Heart right ventricle (tissue), 16 donors: Measurements from ENCODE around the gene SMTNL1. TPM values are rescaled to one million over a fixed set of nuclear protein-coding genes. Genes with fewer than 3 reads are reported as not detected.

Source experiments
- ATAC-seq, 8 donors: fragments of 200-7000 bp; cut with Tn5 transposase; one replicate each; pipeline ENCODE4 v1.9.1; 2020; ENCODE audit warnings: mild to moderate bottlenecking in 8 of 8, moderate library complexity in 8 of 8, moderate number of reproducible peaks in 1 of 8
- DNase-seq, 2 donors: peaks; one replicate each; pipeline ENCODE4 v3.0.0-alpha.2; 2020
- H3K27ac ChIP-seq, 10 donors: fragments of 200-600 bp; sonication (generic) in 2 of 10; one replicate each; pipeline versions ENCODE4 v1.5.0 to v1.8.0; 2020 to 2022; ENCODE audit warnings: mild to moderate bottlenecking in 3 of 10
- H3K27me3 ChIP-seq, 7 donors: fragments of 200-600 bp; one replicate each; pipeline ENCODE4 v1.8.0; 2021 to 2022; ENCODE audit warnings: mild to moderate bottlenecking in 2 of 7
- H3K36me3 ChIP-seq, 9 donors: fragments of 200-600 bp; sonication (generic) in 1 of 9; one replicate each; pipeline versions ENCODE4 v1.5.0 to v1.8.0; 2020 to 2022; ENCODE audit warnings: mild to moderate bottlenecking in 2 of 9
- H3K4me1 ChIP-seq, 9 donors: fragments of 200-600 bp; sonication (generic) in 1 of 9; one replicate each; pipeline versions ENCODE4 v1.5.0 to v1.8.0; 2020 to 2022; ENCODE audit warnings: mild to moderate bottlenecking in 4 of 9
- H3K4me3 ChIP-seq, 10 donors: fragments of 200-600 bp; sonication (generic) in 2 of 10; one replicate each; pipeline versions ENCODE4 v1.5.0 to v1.8.0; 2020 to 2022; ENCODE audit warnings: mild to moderate bottlenecking in 7 of 10, moderate library complexity in 2 of 10
- H3K9me3 ChIP-seq, 11 donors: fragments of 200-600 bp in 10 of 11; sonication (generic) in 2 of 11; one replicate each; pipeline versions ENCODE4 v1.5.0 to v1.8.0; 2013 to 2022; ENCODE audit warnings: mild to moderate bottlenecking in 2 of 11, control low read depth in 1 of 11, moderate library complexity in 1 of 11
- WGBS, 2 donors: extraction: QIAGEN DNeasy Blood & Tissue Kit; methylation state at CpG; one replicate each; pipeline ENCODE4 v1.1.7; 2013; ENCODE audit warnings: inconsistent platforms in 1 of 2; 5-methylcytosine and 5-hydroxymethylcytosine counted together
- intact Hi-C, 10 donors: fragments of 100-400 bp; cut with DNase I; formaldehyde crosslinking; loops; one replicate each; pipeline versions ENCODE4 v1.11.1 to v1.14.2; 2022
- polyA plus RNA-seq, 2 donors: library from polyadenylated mRNA; stranded (reverse); fragments of 200-250 nt; gene quantifications; one replicate each; pipeline ENCODE4 v1.2.3, GENCODE V29; 2013
- total RNA-seq, 10 donors: library from RNA; stranded (reverse); fragmentation: NEBNext Ultra II Directional in 3 of 10; extraction: Animal tissue kit (Norgen Biotek cat#: 25700) in 3 of 10; gene quantifications; one replicate each; pipeline versions ENCODE4 v1.2.1 to v1.2.4, GENCODE V29; 2021 to 2023
- TF ChIP-seq, protein P1 (sequence below), 9 donors: fragments of 200-600 bp; sonication (generic) in 2 of 9; IDR thresholded peaks; one replicate each; pipeline versions ENCODE4 v1.5.0 to v1.8.0; 2021 to 2022; ENCODE audit warnings: antibody characterized with exemption in 9 of 9, mild to moderate bottlenecking in 5 of 9, moderate library complexity in 1 of 9
- donor health status: Arrhythmogenic right ventricular cardiomyopathy.
- donor health status: ischemic (EF 13 %, LVEDD 7.1; RV severe dilation, severe dysfunction).
- donor health status: healthy with polysubstance abuse.
- donor health status: DM: no; HTN: yes; CAD: no.
- donor health status: DM: no; HTN: no; CAD: no.
- donor health status: ischemic (EF 25% LVEDD 6.9; RV normal size, moderate dysfunction).
- donor health status: ischemic (EF 25% LVEDD 5.7; RV mildly dilated, moderate dysfunction).
- donor health status: healthy.
- donor health status: DM: yes; HTN: yes; CAD: no.
- donor health status: Ischemic cardiomyopathy.
- donor health status: ischemic (EF 35%, LVEDD 5.7; RV mildly dilated, moderate dysfunction).
- donor health status: nonischemic (EF 11% LVEDD 7.7; RV severe dilation, severe dysfunction).
- donor health status: DM: yes; HTN: yes; CAD: no.
- donor health status: PGD.
- donor health status: ischemic (EF 29% LVEDD 5.4; RV normal size, mild dysfunction).
- donor health status: nonischemic (EF 23%, LVEDD 6.1; RV moderate dilation, normal function).

SMTNL1 gene
- total and polyA plus RNA-seq, 12 donors: not detected

- TF ChIP-seq, protein P1, sequence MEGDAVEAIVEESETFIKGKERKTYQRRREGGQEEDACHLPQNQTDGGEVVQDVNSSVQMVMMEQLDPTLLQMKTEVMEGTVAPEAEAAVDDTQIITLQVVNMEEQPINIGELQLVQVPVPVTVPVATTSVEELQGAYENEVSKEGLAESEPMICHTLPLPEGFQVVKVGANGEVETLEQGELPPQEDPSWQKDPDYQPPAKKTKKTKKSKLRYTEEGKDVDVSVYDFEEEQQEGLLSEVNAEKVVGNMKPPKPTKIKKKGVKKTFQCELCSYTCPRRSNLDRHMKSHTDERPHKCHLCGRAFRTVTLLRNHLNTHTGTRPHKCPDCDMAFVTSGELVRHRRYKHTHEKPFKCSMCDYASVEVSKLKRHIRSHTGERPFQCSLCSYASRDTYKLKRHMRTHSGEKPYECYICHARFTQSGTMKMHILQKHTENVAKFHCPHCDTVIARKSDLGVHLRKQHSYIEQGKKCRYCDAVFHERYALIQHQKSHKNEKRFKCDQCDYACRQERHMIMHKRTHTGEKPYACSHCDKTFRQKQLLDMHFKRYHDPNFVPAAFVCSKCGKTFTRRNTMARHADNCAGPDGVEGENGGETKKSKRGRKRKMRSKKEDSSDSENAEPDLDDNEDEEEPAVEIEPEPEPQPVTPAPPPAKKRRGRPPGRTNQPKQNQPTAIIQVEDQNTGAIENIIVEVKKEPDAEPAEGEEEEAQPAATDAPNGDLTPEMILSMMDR (IDR thresholded peaks at IDR 0.05): no peak
- intact Hi-C loops: no loop called here
- H3K27ac ChIP-seq: peak overlapping the region in 9 of 10 donors; percentile 26 to 90 (median 81)
- peaks cover 0 to 29% (median 0%) of the 10 kb centered on the region in 9 donors for H3K36me3 ChIP-seq
- 61 to 75% methylated on average over 8 of the region's 8 CpGs for WGBS, 2 donors
- ATAC-seq: peak in 6 of 8 donors; percentile 4 to 46 (median 12)
- peak in 1 of 2 donors; percentile 48 for DNase-seq
- H3K9me3 ChIP-seq: no peaks in the 10 kb centered on the region
- no peak overlapping the region for H3K4me3 ChIP-seq
- peaks cover 7 to 36% (median 30%) of the 10 kb centered on the region in 9 donors for H3K4me1 ChIP-seq
- no peaks in the 10 kb centered on the region for H3K27me3 ChIP-seq
Observed at GRCh38 chr11:57500515-57500914, 36.9 kb upstream of the SMTNL1 start.

DNA sequence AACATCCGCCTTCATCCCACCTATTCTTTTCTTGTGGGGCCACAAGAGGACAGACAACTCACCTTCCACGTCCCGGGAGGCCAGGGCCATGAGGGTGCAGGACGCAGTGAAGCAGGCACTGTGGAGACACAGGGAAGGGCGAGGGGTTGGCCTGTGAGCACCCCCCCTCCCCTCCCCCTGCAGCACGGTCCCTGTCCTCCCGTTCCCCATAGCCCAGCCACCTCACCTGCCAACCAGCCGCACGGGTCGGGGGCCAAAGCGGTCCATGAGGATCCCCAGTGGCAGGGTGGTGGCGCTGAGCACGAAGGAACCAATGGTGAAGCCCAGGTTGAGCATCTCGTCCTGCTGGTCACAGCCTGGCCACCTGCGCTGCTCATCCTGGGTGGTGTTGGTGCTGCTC lies 36.5 kb upstream of the SMTNL1 start:
- TF ChIP-seq, protein P1 (IDR thresholded peaks at IDR 0.05): no peak
- intact Hi-C loops: no loop called here
- WGBS, 2 donors: 93 to 97% methylated on average over 15 of the region's 15 CpGs
- Histone ChIP-seq H3K36me3 (peaks cover 0 to 29% (median 0%) of the 10 kb centered on the region in 9 donors), H3K4me3 (no peak overlapping the region), H3K4me1 (peaks cover 7 to 36% (median 30%) of the 10 kb centered on the region in 9 donors), H3K27ac (peak overlapping the region in 9 of 10 donors; percentile 26 to 90 (median 81)), H3K27me3 (no peaks in the 10 kb centered on the region), H3K9me3 (no peaks in the 10 kb centered on the region)
- DNase-seq (no peak), ATAC-seq (no peak)

DNA sequence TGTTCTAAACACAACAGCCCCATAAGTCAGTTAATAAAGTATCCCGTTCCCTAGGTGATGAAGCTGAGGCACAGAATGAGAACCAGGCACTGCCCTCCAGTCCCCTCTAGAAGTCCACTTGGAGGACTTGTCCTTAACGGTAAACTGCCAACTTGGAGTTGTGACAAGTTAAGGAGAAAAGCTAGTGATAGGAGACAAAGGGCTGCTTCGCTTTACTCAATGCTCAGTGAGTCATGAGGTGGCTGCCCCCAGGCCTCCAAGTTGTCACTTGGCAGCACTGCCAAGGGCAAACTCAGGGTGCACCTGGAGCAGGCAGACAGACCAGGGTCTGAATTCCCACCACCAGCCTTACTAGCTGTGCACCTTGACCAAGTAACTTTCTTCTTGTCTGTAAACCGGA lies 35.4 kb upstream of the SMTNL1 start:
- no peaks in the 10 kb centered on the region for H3K9me3 ChIP-seq
- H3K27me3 ChIP-seq: no peaks in the 10 kb centered on the region
- peaks cover 7 to 36% (median 30%) of the 10 kb centered on the region in 9 donors for H3K4me1 ChIP-seq
- WGBS, 2 donors: 59% methylated on average over 4 of the region's 4 CpGs
- TF ChIP-seq, protein P1 (IDR thresholded peaks at IDR 0.05): no peak
- H3K36me3 ChIP-seq: peaks cover 0 to 29% (median 0%) of the 10 kb centered on the region in 9 donors
- no peak overlapping the region for H3K4me3 ChIP-seq
- ATAC-seq (peak in 2 of 8 donors; percentile 42 to 55), DNase-seq (peak in 1 of 2 donors; percentile 34)
- H3K27ac ChIP-seq: peak overlapping the region in 5 of 10 donors; percentile 25 to 86 (median 53)
- intact Hi-C loops: no loop called here

- Histone ChIP-seq H3K9me3 (no peaks in the 10 kb centered on the region), H3K4me3 (no peak overlapping the region), H3K36me3 (peaks cover 0 to 30% (median 0%) of the 10 kb centered on the region in 9 donors), H3K4me1 (peaks cover 7 to 36% (median 30%) of the 10 kb centered on the region in 9 donors), H3K27me3 (no peaks in the 10 kb centered on the region), H3K27ac (peak overlapping the region in 5 of 10 donors; percentile 25 to 86 (median 53))
- TF ChIP-seq, protein P1 (IDR thresholded peaks at IDR 0.05): no peak
- DNase-seq: no peak
- intact Hi-C loops: no loop called here
- no peak for ATAC-seq
- 89 to 100% methylated on average over 3 of the region's 3 CpGs for WGBS, 2 donors
Observed at GRCh38 chr11:57502376-57502775, 35.0 kb upstream of the SMTNL1 start.
